ENCODE results near the gene HOXB8. TPM values are rescaled to one million over a fixed set of nuclear protein-coding genes. Genes with fewer than 3 reads are reported as not detected.

Gene HOXB8
- total RNA-seq, 1 experiment from 2014 or later = 45.9 TPM

GRCh38 chr17:48571826-48572417, 43.2 kb downstream of the HOXB8 start:
- POLR2A ChIA-PET = interaction anchor here (0.7 kb wide), 1 partner anchor 16 kb away, joined by 3 read pairs; no protein-coding TSS in a partner anchor

More at GRCh38 chr17:48571826-48572417, 43.2 kb downstream of the HOXB8 start:
- intact Hi-C loops (cut with micrococcal nuclease; ENCODE audit: unreplicated experiment) (no loop called here), in situ Hi-C loops (cut with HindIII; ENCODE audit: low pct_unique_long_range_greater_than_20kb, low sequenced_read_pairs) (no loop called here)
- no peaks in the 10 kb centered on the region for H3K27me3 ChIP-seq (ENCODE audit: control insufficient read depth, insufficient read depth, low read length)
- TF ChIP-seq TCF7L2 (IDR thresholded peaks at IDR 0.05; ENCODE audit: low read depth, low read length) (no peak), REST (IDR thresholded peaks at IDR 0.05; ENCODE audit: insufficient read depth in 1 of 2, low read depth in 2 of 2, low read length in 1 of 2) (no peak), SIN3A (IDR thresholded peaks at IDR 0.05; ENCODE audit: borderline replicate concordance, insufficient read depth, low read depth, low read length) (no peak), CTCF (IDR thresholded peaks at IDR 0.05) (no peak), POLR2AphosphoS5 (IDR thresholded peaks at IDR 0.05; ENCODE audit: low read depth, low read length) (no peak; the same call in 1 of the 2 replicates)
- H3K27ac ChIP-seq (ENCODE audit: low read length) = peak overlapping the region; percentile 97
- peaks cover 15% of the 10 kb centered on the region for H3K36me3 ChIP-seq (ENCODE audit: control insufficient read depth, insufficient read depth, low read length)
- no peaks in the 10 kb centered on the region for H3K9me3 ChIP-seq (ENCODE audit: control insufficient read depth, insufficient read depth, low read depth, low read length)
- DNase-seq (ENCODE audit: low read depth, low spot score) (no peak), ATAC-seq (no peak; the same call in 1 of the 2 replicates)
- H3K4me1 ChIP-seq (ENCODE audit: control insufficient read depth, insufficient read depth, low read length) = peaks cover 97% of the 10 kb centered on the region
- BruUV-seq (replicated peaks) = no TSS peak
- CTCF ChIA-PET = no interaction called here
- peak overlapping the region; percentile 22 to 99; a peak in 3 of 4 replicates for H3K4me3 ChIP-seq (ENCODE audit: low read depth in 2 of 2, low read length in 2 of 2)
